GM23338 (cell line): ENCODE results near the gene USH1C. TPM values are rescaled to one million over a fixed set of nuclear protein-coding genes. Genes with fewer than 3 reads are reported as not detected.

Experiments
- ATAC-seq: fragments of 200-7000 bp; cut with Tn5 transposase; 3 replicates; pipeline ENCODE4 v1.9.1; 2020
- DNase-seq: peaks from one replicate; pipeline ENCODE4 v3.0.0-alpha.2; 2015; ENCODE audit warnings: low spot score
- H2AFZ ChIP-seq: fragments of 200-600 bp; sonication (generic); 2 replicates; pipeline ENCODE4 v1.8.0; 2016; ENCODE audit warnings: antibody characterized with exemption, mild to moderate bottlenecking, moderate library complexity
- H3F3A ChIP-seq: fragments of 200-600 bp; sonication (generic); replicated peaks from 2 replicates; pipeline ENCODE4 v1.8.0; 2017; ENCODE audit warnings: antibody characterized with exemption, mixed run types, low read depth
- H3K27ac ChIP-seq: fragments of 200-600 bp; sonication (generic); 2 replicates; pipeline ENCODE4 v1.6.1; 2016; ENCODE audit warnings: low read depth
- H3K27me3 ChIP-seq: fragments of 200-600 bp; sonication (generic); 2 replicates; pipeline ENCODE4 v1.8.0; 2016; ENCODE audit warnings: mild to moderate bottlenecking, mixed run types, moderate library complexity; ENCODE audit not compliant: insufficient read depth
- H3K36me3 ChIP-seq: fragments of 200-600 bp; sonication (generic); 2 replicates; pipeline ENCODE4 v1.8.0; 2016; ENCODE audit warnings: mild to moderate bottlenecking; ENCODE audit not compliant: insufficient read depth
- H3K4me1 ChIP-seq: fragments of 200-600 bp; sonication (generic); 2 replicates; pipeline ENCODE4 v1.8.0; 2016; ENCODE audit warnings: mild to moderate bottlenecking, moderate library complexity; ENCODE audit not compliant: insufficient read depth
- H3K4me2 ChIP-seq: fragments of 200-600 bp; sonication (generic); 2 replicates; pipeline ENCODE4 v1.7.1; 2017; ENCODE audit warnings: mixed run types
- H3K4me3 ChIP-seq: fragments of 200-600 bp; sonication (generic); 2 replicates; pipeline ENCODE4 v1.6.1; 2016; ENCODE audit warnings: mixed run types
- H3K79me2 ChIP-seq: fragments of 200-600 bp; sonication (generic); replicated peaks from 2 replicates; pipeline ENCODE4 v1.8.0; 2017; ENCODE audit warnings: mild to moderate bottlenecking; ENCODE audit not compliant: insufficient read depth
- H3K9me2 ChIP-seq: fragments of 200-600 bp; sonication (generic); 2 replicates; pipeline ENCODE4 v1.8.0; 2017; ENCODE audit not compliant: insufficient read depth
- H4K20me1 ChIP-seq: fragments of 200-600 bp; sonication (generic); replicated peaks from 2 replicates; pipeline ENCODE4 v1.8.0; 2017; ENCODE audit warnings: mild to moderate bottlenecking; ENCODE audit not compliant: insufficient read depth
- H3K27ac Mint-ChIP-seq: 2 replicates; pipeline ENCODE4 v1.8.0; 2020; ENCODE audit warnings: inconsistent platforms, mild to moderate bottlenecking, moderate library complexity, mixed read lengths
- H3K27me3 Mint-ChIP-seq: 3 replicates; pipeline ENCODE4 v1.8.0; 2022; ENCODE audit warnings: low read depth, mild to moderate bottlenecking, moderate library complexity, mixed read lengths, inconsistent platforms; ENCODE audit not compliant: insufficient read depth, poor library complexity
- H3K36me3 Mint-ChIP-seq: 3 replicates; pipeline ENCODE4 v1.8.0; 2021; ENCODE audit warnings: low read depth, mild to moderate bottlenecking, inconsistent platforms, moderate library complexity, mixed read lengths
- H3K4me1 Mint-ChIP-seq: 3 replicates; pipeline ENCODE4 v1.8.0; 2020; ENCODE audit warnings: mild to moderate bottlenecking, inconsistent platforms, mixed read lengths
- H3K4me3 Mint-ChIP-seq: 3 replicates; pipeline ENCODE4 v1.8.0; 2021; ENCODE audit warnings: moderate library complexity, mild to moderate bottlenecking, inconsistent platforms, mixed read lengths
- H3K9me3 Mint-ChIP-seq: 3 replicates; pipeline ENCODE4 v1.8.0; 2020; ENCODE audit warnings: moderate library complexity, mild to moderate bottlenecking, inconsistent platforms, mixed read lengths
- CREB1 ChIP-seq: fragments of 250-450 bp; sonication (Bioruptor Pico); IDR thresholded peaks from 2 replicates; pipeline ENCODE4 v1.5.0; 2020; ENCODE audit warnings: low read depth, mild to moderate bottlenecking, moderate library complexity
- CTCF ChIP-seq, 2 experiments: fragments of 200-600 bp in 1 of 2; sonication (generic) in 1 of 2; conservative IDR thresholded peaks; 2 replicates each; pipeline versions ENCODE4 v1.5.1 to v1.6.1; 2016 to 2017; ENCODE audit warnings: antibody characterized with exemption in 2 of 2, low read depth in 2 of 2, mild to moderate bottlenecking in 2 of 2, moderate library complexity in 1 of 2
- ETS1 ChIP-seq: IDR thresholded peaks from 2 replicates; pipeline ENCODE4 v1.6.1; 2016; ENCODE audit warnings: antibody characterized with exemption
- EZH2 ChIP-seq: fragments of 200-600 bp; sonication (generic); IDR thresholded peaks from one replicate; pipeline ENCODE4 v1.8.0; 2017; ENCODE audit warnings: antibody characterized with exemption, mild to moderate bottlenecking, low read depth; ENCODE audit not compliant: unreplicated experiment
- EZH2phosphoT487 ChIP-seq: fragments of 200-600 bp; sonication (generic); IDR thresholded peaks from one replicate; pipeline ENCODE4 v1.8.1; 2018; ENCODE audit warnings: antibody characterized with exemption; ENCODE audit not compliant: unreplicated experiment
- JUNB ChIP-seq: IDR thresholded peaks from one replicate; pipeline ENCODE4 v1.6.1; 2016; ENCODE audit warnings: antibody characterized with exemption; ENCODE audit not compliant: unreplicated experiment
- NANOG ChIP-seq: IDR thresholded peaks from 2 replicates; pipeline ENCODE4 v1.6.1; 2016; ENCODE audit warnings: antibody characterized with exemption, borderline replicate concordance
- POLR2AphosphoS5 ChIP-seq: IDR thresholded peaks from 2 replicates; pipeline ENCODE4 v1.6.1; 2016; ENCODE audit warnings: antibody characterized with exemption, low read depth
- REST ChIP-seq: IDR thresholded peaks from one replicate; pipeline ENCODE4 v1.6.1; 2018; ENCODE audit warnings: antibody characterized with exemption; ENCODE audit not compliant: unreplicated experiment
- STAT1 ChIP-seq: IDR thresholded peaks from one replicate; pipeline ENCODE4 v1.6.1; 2016; ENCODE audit warnings: antibody characterized with exemption; ENCODE audit not compliant: unreplicated experiment
- ZNF114 ChIP-seq: fragments of 250-450 bp; sonication (Bioruptor Pico); IDR thresholded peaks from 2 replicates; pipeline ENCODE4 v1.5.0; 2020; ENCODE audit warnings: mild to moderate bottlenecking, moderate library complexity
- ZNF331 ChIP-seq: fragments of 250-450 bp; sonication (Bioruptor Pico); IDR thresholded peaks from 2 replicates; pipeline ENCODE4 v1.5.0; 2020; ENCODE audit warnings: low read depth, mild to moderate bottlenecking, moderate library complexity
- ZNF462 ChIP-seq: fragments of 250-450 bp; sonication (Bioruptor Pico); IDR thresholded peaks from 2 replicates; pipeline ENCODE4 v1.5.0; 2020; ENCODE audit warnings: mild to moderate bottlenecking, moderate library complexity
- polyA plus RNA-seq: library from polyadenylated mRNA; unstranded; fragments of >200 nt; fragmentation: Nextera tagmentation; extraction: Ambion mirVana; gene quantifications from 2 replicates; pipeline ENCODE4 v1.2.1, GENCODE V29; 2016
- total RNA-seq: library from RNA; depleted of rRNA; stranded (reverse); fragments of >200 nt; shearing (Covaris generic); gene quantifications from 2 replicates; pipeline ENCODE4 v1.2.3, GENCODE V29; 2014

The USH1C gene
- total and polyA plus RNA-seq, 2 experiments from 2014 or later = 1.3 to 1.8 TPM

- no peak overlapping the region for H3K4me2 ChIP-seq
- no peaks in the 10 kb centered on the region for H3F3A ChIP-seq
- Mint-ChIP-seq H3K4me1 (peaks cover 8% of the 10 kb centered on the region), H3K27me3 (peaks cover 4% of the 10 kb centered on the region), H3K27ac (no peak overlapping the region), H3K4me3 (no peak overlapping the region), H3K9me3 (no peaks in the 10 kb centered on the region), H3K36me3 (no peaks in the 10 kb centered on the region)
- no peak for ATAC-seq
- no peaks in the 10 kb centered on the region for H3K36me3 ChIP-seq
- H3K27ac ChIP-seq = no peak overlapping the region
- H3K4me1 ChIP-seq = peaks cover 7% of the 10 kb centered on the region; the same call in 1 of the 2 replicates
- H3K9me2 ChIP-seq = no peaks in the 10 kb centered on the region
- no peak overlapping the region for H2AFZ ChIP-seq
- H3K4me3 ChIP-seq = no peak overlapping the region
- no peaks in the 10 kb centered on the region for H3K79me2 ChIP-seq
- no peaks in the 10 kb centered on the region for H4K20me1 ChIP-seq
- TF ChIP-seq EZH2 (no peak), STAT1 (no peak), JUNB (no peak), CTCF (conservative IDR thresholded peaks at IDR 0.05; ENCODE audit: low read depth in 2 of 2) (no peak), ZNF462 (CRISPR knock-in tag) (no peak), EZH2phosphoT487 (no peak), ETS1 (no peak), ZNF331 (CRISPR knock-in tag) (no peak), POLR2AphosphoS5 (no peak), REST (no peak), NANOG (no peak), ZNF114 (no peak), CREB1 (CRISPR knock-in tag) (no peak)
- DNase-seq = no peak
- H3K27me3 ChIP-seq = no peaks in the 10 kb centered on the region
Observed at GRCh38 chr11:17468122-17468521, 76.1 kb downstream of the USH1C start.
